GM18507 (cell line): Measurements from ENCODE around the gene IGFL2.
"Not testable (repeated sequence)": the region's sequence is repeated elsewhere in the genome, so short reads cannot be mapped to it uniquely, and the experiment has no call there.

ENCODE experiments used
- DNase-seq: peaks from one replicate; pipeline ENCODE4 v3.0.0; 2011; ENCODE audit warnings: low read depth; ENCODE audit not compliant: insufficient read length; ENCODE audit errors: extremely low spot score
- FAIRE-seq: peaks from 2 replicates; lab custom pipeline; 2011; peaks lifted over from hg19 to GRCh38; lab: Jason Lieb, UNC

Gene IGFL2

GRCh38 chr19:46184775-46185710 is 37.0 kb downstream of the IGFL2 start:
- DNase-seq, FAIRE-seq: not testable (repeated sequence)

- no peak for DNase-seq
- FAIRE-seq = no peak
These were observed 38.2 kb downstream of the IGFL2 start for GRCh38 chr19:46186101-46186716.

GRCh38 chr19:46186717-46187101 is 38.7 kb downstream of the IGFL2 start:
- no peak for FAIRE-seq
- no peak for DNase-seq

GRCh38 chr19:46189971-46190888 is 42.2 kb downstream of the IGFL2 start:
- FAIRE-seq (no peak), DNase-seq (no peak)

- FAIRE-seq (no peak), DNase-seq (no peak)
These were observed 43.3 kb downstream of the IGFL2 start for GRCh38 chr19:46191356-46191755.

- FAIRE-seq (no peak), DNase-seq (no peak)
These were observed 43.9 kb downstream of the IGFL2 start for GRCh38 chr19:46191972-46192371.

- DNase-seq, FAIRE-seq: not testable (repeated sequence)
These were observed 44.6 kb downstream of the IGFL2 start for GRCh38 chr19:46192626-46192991.

GRCh38 chr19:46192992-46193650 is 45.1 kb downstream of the IGFL2 start:
- FAIRE-seq (no peak), DNase-seq (no peak)

GRCh38 chr19:46193678-46194077 is 45.6 kb downstream of the IGFL2 start:
- no peak for FAIRE-seq
- no peak for DNase-seq

GRCh38 chr19:46195104-46195503 is 47.1 kb downstream of the IGFL2 start:
- DNase-seq (no peak), FAIRE-seq (no peak)

GRCh38 chr19:46195919-46196318 is 47.9 kb downstream of the IGFL2 start:
- FAIRE-seq, DNase-seq: not testable (repeated sequence)

GRCh38 chr19:46196410-46197124 is 48.5 kb downstream of the IGFL2 start:
- no peak for DNase-seq
- FAIRE-seq = no peak

GRCh38 chr19:46197314-46198070 is 49.5 kb downstream of the IGFL2 start:
- no peak for DNase-seq
- no peak for FAIRE-seq

GRCh38 chr19:46198756-46199155 is 50.7 kb downstream of the IGFL2 start:
- DNase-seq (no peak), FAIRE-seq (no peak)

GRCh38 chr19:46201454-46202310 is 53.6 kb downstream of the IGFL2 start:
- DNase-seq (no peak), FAIRE-seq (no peak)

GRCh38 chr19:46202426-46202825 is 54.4 kb downstream of the IGFL2 start:
- DNase-seq (no peak), FAIRE-seq (no peak)
